NCI-H2171 treated with DMSO at 0.1 percent for 48 hours (cell line): ENCODE data around the gene NPR3.
A peak's percentile ranks its signal among the peaks of the same experiment; 100 is the strongest.

Source experiments
- DNase-seq: peaks from one replicate; lab custom pipeline; 2025; lab: John Stamatoyannopoulos, UW

NPR3 gene, protein sequence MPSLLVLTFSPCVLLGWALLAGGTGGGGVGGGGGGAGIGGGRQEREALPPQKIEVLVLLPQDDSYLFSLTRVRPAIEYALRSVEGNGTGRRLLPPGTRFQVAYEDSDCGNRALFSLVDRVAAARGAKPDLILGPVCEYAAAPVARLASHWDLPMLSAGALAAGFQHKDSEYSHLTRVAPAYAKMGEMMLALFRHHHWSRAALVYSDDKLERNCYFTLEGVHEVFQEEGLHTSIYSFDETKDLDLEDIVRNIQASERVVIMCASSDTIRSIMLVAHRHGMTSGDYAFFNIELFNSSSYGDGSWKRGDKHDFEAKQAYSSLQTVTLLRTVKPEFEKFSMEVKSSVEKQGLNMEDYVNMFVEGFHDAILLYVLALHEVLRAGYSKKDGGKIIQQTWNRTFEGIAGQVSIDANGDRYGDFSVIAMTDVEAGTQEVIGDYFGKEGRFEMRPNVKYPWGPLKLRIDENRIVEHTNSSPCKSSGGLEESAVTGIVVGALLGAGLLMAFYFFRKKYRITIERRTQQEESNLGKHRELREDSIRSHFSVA

DNA sequence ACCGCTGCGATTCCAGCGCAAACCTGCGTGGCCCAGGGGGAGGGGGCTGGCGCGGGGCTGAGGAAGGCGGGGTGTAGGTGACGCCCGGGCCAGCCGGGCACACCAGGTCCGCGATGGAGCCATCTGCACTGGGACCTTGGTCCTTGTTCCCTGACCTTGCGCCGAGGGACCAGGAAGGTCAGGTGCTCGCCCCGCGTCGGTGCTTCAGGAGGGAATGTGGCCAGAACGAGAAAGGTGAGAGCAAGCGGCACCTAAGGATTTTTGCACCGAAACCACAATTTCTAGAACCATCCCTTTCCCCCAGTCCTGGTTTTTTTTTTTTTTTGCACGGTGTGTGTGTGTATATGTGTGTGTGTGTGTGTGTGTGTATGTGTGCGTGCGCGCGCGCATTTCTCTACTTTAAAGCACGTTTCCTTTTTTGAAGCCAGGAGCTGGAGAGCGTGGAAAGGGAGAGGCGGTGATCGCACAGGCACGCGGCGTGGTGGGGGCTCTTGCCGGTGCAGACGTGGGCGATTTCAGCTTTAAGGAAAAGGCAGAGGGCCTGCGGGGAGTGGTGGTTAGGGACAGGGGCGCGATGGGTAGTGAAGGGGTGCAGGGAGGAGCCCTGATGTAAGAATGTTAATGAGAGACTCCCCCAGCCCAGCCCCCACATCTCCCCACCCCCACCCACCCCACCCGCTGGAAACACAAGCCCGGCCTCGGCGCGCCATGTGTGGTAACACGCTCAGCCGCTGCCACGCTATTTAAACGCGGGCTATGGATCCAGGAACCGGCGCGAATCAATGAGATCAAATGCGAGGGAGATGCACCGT, at the start of gene NPR3:
Gene NPR3, plus strand, starts transcription at position 772 of the 812 bp plus-strand sequence. CDS start 456 bp downstream, outside the sequence.
- DNase-seq, result no peak

DNA sequence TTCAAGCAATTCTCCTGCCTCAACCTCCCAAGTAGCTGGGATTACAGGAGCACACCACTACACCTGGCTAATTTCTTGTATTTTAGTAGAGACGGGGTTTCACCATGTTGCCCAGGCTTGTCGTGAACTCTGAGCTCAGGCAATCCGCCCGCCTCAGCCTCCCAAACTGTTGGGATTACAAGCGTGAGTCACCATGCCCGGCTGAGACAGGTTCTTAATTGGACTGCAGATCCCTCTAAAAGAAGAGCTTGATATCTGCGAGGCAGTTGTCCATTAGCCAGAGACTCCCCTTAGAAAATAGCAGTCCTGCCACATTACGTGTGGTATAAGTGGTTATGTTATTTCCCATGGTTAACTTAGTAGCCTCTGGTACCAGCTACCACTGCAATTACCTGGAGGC, 46.6 kb upstream of the NPR3 start:
- DNase-seq, result no peak

DNA sequence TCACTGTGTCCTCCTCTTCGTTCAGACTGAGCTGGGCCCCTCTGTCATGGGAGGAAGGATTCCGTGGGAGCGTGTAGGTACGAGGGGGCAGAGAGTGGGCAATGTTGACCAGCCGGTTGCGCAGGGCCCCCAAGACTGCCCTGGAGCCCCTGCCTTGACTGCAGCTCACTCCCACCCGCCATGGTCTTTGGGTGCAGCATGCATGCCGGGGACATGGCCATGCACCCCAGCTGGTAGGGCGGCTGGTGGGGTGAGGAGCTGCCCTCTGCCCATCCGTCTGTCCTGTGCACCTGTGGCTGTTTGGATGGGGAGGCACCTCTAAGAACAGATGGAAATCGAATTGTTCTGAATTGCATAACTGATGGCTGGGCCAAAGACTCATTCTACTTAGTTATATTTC, 42.6 kb upstream of the NPR3 start:
- no peak for DNase-seq

DNA sequence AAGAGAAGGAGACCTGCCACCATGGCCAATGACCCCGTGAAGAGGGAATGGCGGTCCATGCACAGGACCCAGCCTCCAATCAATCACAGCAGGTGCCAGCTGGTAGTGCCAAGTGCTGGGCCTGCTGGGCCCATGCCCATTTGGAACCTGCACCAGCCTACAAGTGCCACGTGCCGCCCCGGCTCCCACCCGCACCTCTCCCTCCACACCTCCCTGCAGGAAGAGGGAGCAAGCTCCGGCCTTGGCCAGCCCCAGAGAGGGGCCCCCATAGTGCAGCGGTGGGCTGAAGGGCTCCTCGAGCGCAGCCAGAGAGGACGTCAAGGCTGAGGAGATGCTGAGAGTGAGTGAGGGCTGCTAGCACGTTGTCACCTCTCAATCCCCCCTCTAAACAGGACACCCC, 37.8 kb upstream of the NPR3 start:
- DNase-seq, result no peak

DNA sequence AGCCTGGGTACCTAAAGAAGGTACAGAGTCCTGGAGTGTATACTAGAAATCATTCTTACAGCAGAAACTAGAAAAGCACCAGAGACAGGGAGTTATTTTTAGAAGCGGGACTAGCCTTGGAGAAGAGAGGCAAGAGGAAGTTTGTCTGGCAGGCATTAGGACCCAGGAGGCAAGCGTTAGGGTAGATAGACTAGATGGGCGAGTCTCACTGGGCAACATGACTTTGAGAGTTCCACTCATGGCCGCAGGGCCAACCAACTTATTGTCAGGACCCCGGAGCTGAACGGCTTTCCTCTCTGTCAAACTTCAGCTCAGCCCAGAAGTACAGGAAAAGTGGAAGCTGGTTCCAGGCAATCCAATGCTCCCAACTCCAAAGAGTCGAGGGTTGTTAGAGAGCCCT, 34.1 kb upstream of the NPR3 start:
- DNase-seq, result no peak

DNA sequence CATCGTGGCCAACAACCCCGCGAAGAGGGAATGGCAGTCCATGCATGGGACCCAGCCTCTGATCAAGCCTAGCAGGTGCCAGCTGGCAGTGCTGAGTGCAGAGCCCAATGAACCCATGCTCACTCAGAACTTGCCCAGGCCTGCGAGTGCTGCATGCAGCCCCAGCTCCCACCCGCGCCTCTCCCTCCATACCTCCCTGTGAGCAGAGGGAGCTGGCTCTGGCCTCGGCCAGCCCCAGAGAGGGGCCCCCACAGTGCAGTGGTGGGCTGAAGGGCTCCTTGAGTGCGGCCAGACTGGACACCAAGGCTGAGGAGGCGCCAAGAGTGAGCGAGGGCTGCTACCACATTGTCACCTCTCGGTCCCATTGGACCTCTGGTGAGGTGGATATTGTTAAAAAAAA, 32.6 kb upstream of the NPR3 start:
- DNase-seq, result no peak

DNA sequence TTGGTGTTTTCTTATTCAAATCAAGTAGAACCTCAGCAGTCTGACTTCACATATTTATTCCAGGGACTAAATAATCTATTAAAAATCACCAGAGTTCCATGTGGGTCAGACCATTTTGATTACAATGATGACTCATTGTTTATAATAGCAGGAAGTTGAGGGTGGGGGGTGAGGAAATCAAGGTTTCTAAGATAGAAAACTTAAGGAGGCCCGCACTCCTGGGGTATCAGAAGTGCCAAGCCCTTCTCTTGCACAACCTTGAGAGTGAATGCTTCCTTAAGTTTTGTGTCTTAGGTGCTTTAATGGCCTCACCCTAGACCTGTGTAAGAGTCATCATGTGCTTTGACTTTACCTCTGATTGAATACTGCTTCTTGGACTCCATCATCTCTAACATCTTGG, 31.9 kb upstream of the NPR3 start:
- no peak for DNase-seq

DNA sequence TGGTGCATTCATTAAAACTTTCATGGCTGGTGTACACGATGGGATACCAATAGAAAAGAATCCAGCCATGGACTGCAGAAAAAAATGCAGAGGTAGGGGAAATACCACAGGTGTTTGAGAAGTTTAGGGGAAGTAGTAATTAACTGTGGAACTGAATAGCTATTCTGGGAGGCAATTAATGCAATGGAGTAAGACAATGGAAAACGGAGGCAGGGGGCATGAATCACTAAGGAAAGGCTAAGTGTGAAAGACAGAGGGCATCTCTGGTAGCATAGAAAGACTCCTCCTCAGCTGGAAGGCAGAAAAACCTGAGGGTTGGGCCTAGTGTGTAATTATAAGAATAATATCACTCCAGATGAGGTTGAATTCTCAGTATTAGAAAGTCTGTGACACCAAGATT, 30.9 kb upstream of the NPR3 start:
- no peak for DNase-seq

DNA sequence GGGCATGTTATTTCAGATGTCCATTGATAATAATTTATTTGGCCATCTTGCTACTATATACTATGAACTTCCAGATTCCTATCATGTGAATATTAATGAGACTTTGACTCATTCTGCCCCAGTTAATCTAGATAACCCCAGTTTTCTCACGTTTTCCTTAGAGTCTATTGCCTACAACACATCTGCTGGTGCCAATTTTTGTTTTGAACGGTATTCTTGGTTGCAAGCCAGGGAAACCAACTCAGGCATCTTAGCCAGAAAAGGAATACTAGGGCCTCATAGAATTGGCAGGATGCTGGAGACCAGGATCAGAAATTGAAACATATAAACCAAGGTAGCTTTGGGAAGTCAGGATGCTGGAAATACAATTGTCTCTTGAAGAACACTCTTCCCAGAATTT, 28.0 kb upstream of the NPR3 start:
- DNase-seq, result no peak

DNA sequence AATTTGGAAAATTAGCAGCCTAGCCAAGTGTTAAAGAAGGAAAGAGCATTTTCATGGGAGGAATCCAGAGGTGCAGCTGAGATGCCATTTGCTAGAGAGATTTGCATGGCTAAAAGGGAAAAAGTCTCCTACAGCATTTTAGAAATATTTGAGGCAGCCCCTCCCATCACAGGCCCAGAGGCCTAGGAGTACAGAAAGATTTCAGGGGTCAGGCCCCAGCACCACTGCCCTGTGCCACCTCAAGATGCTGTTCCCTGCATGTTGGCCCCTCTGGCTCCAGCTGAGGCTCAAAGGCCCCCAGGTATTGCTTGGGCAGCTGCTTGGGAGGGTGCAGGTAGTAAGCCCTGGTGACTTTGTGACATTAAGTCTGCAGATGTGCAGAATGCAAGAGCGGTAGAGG, 26.9 kb upstream of the NPR3 start:
- no peak for DNase-seq

DNA sequence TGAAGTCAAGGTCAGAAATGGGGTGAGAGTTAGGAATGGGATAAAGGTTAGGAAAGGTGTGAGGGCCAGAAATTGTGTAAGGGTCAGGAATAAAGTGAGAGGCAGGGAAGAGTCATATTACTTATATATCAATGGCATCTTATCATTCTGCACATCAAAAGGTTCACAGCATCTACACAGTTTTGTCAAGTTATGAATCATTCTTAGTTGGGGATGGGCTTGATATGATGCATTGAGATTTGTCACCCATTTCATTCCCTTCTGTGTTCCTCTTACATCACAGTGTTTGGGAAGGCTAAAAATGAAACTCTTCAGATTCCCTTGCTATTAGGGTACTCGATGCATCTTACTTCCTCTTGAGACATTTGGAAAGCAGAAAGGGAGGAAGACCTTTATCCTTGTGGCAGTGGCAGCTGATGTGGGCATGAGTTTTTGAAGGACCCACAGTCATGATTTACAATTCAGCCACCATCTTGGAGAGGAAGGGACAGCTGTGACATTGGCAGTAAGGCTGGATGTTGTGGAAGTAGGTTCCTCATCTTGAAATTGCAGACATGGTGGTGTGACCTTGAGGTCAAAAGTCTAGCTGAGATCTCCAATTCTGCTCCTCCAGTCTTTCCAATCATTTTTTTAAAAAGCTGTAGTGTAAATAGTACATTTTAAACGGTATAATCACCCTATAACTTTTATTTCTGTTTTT, 24.2 kb upstream of the NPR3 start:
- no peak for DNase-seq

DNA sequence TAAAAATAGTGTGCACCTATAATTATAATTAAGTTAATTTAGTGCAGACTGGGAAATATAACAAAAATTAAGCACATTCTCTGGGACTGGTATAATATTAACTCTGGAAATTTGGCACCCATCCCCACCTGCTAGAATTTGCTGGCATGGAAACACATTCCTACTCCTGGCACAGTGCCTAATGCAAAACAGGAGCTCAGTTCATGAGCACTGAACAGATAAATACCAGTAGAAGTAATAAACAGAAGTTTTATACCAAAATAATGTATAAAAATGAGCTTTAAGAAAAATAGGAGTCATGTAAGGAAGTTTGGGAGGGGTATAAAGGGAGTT, 23.7 kb upstream of the NPR3 start:
- DNase-seq, result peak; percentile 42

DNA sequence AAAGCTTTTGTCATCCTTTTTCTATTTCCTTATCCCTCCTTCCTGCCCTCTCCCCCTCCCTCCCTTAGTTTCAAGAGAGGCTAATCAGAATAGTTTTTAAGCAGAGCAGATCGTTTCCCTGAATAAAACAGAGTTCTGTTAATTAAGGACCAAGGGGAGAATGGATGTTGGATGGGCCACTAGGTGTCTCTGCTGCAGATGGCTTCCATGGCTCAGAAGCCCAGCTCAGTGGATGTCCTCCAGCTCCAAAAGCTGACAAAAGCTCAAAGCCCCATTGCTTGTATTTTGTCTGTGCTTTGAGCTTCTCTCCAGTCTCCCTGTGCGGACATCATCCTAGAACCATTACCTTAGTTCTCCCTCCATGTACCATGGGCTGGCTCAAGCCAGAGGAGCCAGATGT, 21.0 kb upstream of the NPR3 start:
- DNase-seq, result no peak

DNA sequence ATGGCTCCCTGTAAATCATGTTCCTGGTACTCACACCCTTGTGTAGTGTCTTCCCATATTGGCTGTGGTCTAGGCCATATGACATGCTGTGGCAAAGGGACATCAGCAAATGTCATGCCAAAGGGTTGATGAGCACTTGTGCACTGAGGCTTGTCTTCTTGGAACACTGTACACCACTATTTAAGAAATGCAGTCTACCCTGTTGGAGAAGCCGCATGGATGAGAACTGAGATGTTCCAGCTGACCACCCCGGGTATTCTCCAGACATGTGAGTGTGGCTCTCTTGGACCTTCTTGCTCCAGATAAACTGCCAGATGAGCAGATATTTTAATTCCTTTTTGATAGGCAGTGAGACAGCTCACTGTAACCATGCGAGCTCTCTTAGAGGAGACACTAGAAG, 20.5 kb upstream of the NPR3 start:
- no peak for DNase-seq

DNA sequence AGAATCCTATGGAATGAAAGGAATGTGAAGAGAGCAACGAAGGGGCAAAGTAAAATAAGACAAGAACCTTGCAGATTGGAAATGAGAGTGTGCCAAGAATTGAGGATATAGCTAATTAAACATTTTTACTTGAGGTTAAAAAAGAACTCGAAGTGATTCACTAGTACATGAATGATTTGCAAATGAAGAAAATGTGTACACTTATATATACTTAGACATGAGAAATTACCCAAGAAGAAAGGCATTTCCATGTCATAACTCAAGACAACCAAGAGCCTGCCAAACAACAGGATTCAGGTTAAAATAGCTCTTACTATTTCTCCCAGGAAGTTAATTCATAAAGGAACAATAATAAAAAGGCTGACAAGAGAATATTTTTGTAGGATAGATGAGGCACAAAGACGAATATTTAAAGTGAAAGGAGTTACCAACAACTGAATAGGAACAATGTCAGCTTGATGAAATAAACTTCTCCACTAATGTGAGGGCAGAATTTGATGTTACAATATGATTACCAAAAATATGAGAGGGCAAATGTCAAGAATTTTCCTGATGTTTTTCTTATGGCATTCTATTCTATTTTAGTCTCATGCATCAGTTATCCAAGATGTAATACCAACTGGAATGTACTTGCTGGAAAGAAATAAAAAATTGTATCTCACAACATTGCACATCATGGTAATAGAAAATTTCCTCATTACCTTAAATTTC, 18.9 kb upstream of the NPR3 start:
- no peak for DNase-seq

DNA sequence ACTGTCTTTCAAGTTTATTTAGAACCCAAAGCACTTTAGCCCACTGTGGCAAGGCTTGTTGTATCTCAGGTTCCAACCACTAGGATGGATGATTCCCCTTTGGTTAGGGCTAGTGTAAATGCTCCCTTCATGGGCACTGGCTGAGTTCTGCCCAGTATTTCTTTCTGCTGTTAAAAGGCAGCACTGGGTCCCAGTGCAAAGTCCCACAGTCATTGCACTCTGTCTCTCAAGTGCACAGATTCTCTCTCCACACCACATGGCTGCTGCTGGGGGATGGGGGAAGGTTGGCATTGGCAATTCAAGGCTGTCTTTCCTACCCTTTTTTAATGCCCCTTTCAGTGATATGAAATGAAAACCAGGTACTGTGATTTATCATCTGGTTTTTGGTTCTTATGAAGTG, 7.2 kb upstream of the NPR3 start:
- no peak for DNase-seq

DNA sequence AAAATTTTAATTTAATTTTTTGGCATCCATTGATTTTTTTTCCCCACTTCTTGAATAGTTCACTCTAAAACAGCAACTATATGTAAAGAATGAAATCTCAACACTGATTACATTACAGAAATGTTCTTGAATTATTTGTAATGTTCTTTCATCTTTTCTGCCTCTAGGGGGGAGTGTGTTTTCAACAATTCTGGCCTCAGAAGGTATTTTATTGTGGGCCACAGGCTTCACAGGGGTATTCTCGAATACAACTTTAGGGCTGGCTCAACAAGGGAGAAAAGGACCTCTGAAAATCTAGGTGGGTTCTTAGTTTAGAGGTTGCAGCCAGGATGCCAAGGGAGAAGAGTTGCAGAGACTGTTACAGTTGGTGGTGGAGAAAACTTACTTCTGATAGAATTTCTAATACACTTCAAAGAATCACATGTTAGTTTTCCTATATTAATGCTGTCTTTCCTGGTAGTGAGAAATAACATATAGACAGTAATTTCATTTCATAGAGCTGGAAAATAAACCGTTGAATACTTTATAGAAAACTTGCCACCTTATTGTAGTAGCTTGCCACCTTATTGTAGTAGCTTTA, 3.6 kb upstream of the NPR3 start:
- no peak for DNase-seq

DNA sequence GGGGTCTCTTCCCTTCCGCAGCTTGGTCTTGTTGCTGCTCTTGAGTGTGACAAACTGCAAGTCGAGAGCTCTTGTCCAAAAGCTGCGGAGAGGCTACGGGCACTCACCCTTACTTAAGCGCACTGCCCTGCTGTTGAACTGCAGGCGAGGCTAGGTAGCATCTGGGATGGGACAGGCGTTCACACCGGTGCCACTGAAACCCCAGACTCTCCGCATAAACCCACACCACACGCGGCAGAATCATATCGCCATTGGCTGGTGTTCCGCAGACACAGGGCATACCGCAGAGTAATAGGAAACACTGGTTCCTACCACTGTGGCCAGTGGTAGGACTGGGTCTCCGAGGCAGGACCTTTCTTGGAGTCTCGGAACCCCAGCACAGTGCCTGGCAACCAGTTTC, 2.2 kb upstream of the NPR3 start:
- no peak for DNase-seq

DNA sequence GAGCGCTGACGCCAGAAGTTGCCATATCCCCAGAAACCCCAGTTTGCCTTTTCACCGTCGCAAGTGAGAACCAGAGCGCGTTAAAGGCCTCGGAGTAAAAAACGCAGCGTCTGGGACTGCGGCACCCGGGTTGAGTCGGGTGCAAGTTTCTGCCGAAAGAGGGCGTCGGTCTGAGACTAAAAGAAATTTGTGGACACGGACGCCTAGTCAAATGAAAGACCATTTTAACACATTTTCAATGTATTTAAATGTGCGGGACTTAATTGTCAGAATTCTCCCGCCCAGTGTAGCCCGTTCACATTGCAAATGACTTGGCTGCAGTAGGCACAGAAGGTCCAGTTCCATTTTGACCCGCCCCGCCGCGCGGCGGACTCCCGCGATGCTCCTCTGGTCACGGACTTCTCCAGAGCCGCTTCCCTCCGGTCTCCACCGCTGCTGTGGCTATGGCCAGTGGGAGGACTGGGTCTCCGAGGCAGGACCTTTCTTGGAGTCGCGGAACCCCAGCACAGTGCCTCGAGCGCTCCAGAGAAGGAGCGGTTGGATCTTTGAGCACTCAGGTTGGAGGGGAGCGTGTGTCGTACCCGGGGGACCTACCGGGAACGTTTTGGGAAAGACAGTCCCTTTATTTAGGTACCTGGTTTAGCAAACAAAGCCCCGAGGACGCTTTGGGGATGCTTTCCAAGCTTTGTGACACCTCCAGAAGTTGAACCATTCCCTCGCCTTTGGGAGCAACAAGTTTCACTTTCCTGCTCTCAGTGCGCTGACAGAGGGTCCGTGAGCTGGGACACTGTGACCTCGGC, 1.2 kb upstream of the NPR3 start:
- peak; percentile 28 for DNase-seq

DNA sequence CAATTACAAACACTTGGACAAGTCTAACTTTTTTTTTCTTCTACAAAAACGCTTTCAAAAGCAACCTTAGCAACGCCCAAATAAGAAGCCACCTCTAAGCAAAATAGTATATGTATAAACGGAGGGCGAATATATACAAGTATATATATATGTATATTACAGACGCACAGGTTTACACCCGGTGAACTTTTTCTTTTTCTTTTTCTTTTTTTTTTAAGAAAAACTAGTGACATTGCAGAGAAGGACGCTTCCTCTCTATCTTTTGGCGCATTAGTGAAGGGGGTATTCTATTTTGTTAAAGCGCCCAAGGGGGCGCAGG, 200 bp downstream of the NPR3 start:
- DNase-seq, result no peak
